ENCODE data around the gene FN3KRP.
"Not testable (repeated sequence)": the region's sequence is repeated elsewhere in the genome, so short reads cannot be mapped to it uniquely, and the experiment has no call there.

The FN3KRP gene

GRCh38 chr17:82745524-82745923 lies 29.0 kb downstream of the FN3KRP start:
- DNase-seq = no peak

GRCh38 chr17:82748756-82749155 lies 32.2 kb downstream of the FN3KRP start:
- DNase-seq = no peak

- DNase-seq = no peak
Measured at GRCh38 chr17:82750241-82750908, 33.9 kb downstream of the FN3KRP start.

DNA sequence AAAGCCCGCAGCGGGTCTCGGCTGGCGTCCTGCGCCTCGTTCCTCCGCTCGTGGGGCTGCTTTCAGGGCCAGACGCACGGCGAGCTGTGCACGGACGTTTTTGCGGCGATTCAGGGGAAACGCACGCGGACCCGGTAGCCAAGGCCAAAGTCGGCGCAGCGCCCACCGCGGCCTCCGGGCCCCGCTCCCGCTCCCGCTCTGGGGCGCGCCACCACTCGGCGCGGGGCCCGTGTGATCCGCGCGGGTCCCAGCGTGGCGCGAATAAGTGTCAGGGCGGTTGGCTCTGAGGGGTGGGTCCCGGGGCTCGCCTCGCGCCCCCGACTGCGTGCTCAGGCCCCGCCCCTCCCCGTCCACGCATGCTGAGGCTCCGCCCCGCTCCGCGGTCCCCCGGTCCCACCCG lies 34.7 kb downstream of the FN3KRP start:
- no peak for DNase-seq

GRCh38 chr17:82751571-82752370 lies 35.3 kb downstream of the FN3KRP start, which contains the start of gene TBCD:
Gene TBCD (plus strand): TSS chr17:82752065. CDS start chr17:82752194, 129 bp downstream.
- DNase-seq = peak; percentile 89

DNA sequence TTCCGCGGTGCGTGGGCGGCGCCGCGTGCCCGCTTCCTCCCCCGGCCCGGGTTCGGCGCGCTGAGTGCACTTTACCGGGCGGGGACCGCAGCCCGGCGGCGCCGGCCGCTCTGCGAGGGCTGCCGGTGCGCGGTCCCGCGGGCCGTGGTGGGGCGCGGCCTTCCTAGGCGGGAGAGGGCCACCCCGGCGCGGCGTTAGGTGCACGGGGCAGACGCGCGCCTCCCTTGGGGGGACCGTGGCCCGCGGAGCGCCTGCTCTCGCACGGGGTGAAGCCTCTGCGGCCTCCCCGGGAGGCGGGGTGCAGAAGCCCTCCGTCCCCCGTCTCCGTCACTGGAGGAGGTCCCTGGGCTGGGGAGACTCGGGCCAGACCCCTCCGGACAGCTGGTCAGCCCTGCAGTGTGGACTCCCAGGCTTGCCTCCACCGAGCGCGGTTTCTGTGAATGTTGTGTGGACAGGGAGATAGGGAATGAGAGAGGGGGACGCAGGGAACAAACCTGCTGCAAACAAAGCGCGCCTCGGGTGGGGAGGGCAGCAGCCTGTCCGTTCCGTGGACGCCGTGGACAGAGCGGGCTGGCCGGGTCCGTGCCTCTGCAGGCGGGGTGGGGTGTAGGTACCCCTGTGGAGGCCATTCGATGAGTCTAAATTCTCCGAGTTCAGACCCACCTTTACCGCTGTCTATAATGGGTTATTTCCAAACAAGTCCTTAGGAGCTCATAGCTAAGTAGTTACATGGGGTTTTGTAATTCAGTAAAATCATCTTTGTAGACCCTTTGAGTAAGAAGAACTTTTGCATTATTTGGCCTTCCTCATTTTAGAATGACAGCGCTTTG lies 36.1 kb downstream of the FN3KRP start:
- no peak for DNase-seq

DNA sequence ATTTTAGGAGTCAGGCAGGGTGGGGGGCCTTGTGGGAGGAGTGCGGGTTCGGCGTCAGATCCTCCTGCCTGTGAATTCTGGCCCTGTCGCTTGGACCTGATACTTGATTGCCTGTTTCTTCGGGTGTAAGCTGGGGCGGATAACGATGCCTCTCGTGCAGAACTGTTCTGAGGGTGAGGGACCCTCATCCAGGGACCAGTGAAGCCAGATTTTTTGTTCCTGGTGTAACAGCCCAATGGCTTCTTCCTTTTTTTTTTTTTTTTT lies 36.6 kb downstream of the FN3KRP start:
- DNase-seq = no peak

GRCh38 chr17:82754297-82755208 lies 38.0 kb downstream of the FN3KRP start:
- no peak for DNase-seq

- no peak for DNase-seq
Measured at GRCh38 chr17:82756166-82756565, 39.7 kb downstream of the FN3KRP start.

DNA sequence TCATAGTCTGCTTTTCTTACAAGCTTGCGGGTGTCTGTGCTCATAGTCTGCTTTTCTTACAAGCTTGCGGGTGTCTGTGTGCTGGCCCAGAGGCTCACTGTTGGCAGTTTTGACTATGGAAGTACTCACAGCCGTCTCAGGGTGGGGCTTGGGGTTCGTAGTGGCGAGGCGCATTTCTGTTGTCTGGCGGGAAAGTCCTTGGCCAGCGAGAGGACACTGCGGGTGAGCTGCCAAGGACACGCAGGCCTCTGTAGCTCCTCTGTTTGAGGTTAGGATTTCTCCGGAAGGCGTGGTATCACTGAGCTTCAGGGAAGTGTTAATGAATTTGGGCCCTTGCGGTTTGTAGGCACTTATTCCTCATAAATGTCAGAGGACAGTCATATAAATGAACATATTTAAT lies 48.9 kb downstream of the FN3KRP start:
- no peak for DNase-seq

GRCh38 chr17:82767041-82767754 lies 50.7 kb downstream of the FN3KRP start:
- DNase-seq = no peak

DNA sequence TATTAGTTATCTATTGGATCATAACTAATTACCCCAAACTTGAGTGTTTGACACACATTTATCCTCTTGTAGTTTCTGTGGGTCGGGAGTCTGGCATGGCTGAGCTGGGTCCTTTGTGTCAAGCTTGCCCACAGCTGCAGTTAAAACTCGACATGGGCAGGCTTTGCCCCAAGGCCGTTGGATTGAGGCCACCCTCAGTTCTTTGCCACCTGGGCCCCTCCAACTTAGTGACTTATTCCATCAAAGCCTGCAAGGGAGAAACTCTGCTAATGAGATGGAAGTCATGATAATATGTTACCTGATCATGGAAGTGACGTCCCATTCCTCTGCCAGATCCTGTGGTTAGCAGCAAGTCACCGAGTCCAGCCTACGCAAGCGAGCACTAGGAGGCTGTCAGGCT lies 52.5 kb downstream of the FN3KRP start:
- DNase-seq = no peak

DNA sequence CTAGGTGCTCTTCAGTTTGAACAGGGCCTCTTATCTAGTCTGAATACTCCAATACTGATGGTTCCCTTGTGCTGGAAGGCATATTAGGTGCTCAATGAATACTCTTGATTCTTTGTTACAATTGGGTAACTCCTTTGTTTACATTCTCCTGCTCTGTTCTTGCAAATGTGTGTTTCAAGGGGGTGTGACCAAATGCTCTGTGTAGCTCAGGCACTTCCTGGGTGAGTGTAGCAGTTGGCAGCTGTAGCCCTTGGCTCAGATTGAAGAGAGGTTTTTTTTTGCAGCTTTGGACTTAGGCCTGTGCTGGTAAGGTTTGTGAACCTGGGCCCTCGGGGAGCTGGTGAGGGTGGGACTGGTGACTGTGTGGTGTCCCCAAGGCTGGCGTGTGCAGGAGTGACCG lies 55.5 kb downstream of the FN3KRP start:
- DNase-seq = no peak

DNA sequence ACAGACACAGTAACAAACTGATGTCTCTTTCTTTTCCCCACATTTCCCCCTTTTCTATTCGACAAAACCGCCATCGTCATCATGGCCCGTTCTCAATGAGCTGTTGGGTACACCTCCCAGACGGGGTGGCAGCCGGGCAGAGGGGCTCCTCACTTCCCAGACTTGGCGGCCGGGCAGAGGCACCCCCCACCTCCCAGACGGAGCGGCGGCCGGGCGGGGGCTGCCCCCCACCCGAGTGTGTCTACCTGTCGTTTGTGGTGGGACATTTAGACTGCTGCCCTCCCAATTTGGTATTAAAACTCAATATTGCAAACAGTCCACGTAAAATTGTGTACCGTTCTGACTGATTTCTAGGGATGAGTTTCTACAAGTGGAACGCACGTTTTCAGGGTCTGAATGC lies 58.0 kb downstream of the FN3KRP start:
- not testable (repeated sequence) for DNase-seq

DNA sequence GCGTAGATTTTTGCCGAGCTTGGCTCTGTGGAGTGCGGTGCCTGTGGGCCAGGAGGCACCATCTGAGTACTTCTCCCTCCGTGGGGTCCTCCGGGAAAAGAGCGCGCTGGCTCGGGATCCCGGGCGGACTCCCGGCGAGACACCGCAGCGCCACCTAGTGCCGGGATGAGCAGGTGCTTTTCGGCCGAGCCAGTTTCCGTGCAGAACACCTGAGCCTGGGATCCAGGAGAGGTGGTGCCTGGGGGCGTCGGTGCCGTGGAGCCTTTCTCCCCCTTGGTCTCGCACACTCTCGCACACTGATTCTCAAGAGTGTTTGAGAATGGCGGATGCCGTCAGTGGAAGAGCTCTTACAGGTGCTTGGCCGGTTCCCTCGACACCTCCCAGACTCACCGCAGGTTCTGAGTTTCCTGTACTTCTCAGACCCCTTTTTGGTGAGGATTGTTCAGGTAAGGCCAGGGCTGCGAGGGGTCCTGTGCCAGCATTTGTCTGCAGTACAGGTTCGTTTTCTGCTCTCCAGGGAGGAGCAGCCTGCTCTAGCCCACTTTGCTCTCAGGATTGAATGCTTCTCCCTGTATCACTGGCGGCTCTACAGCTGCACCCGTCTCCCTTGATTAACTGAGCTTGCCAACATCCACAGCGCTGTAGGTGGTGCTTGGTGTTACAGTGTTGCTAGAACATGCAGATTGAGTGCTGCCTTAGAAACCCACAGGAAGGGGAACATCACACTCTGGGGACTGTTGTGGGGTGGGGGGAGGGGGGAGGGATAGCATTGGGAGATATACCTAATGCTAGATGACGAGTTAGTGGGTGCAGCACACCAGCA lies 58.7 kb downstream of the FN3KRP start:
- peak; percentile 13 for DNase-seq

- DNase-seq = no peak
Measured at GRCh38 chr17:82776454-82776853, 59.9 kb downstream of the FN3KRP start.

Data from stimulated activated naive CD4-positive, alpha-beta T cell treated with Interleukin-2 at 50 U/mL for 16 hours (primary cell).